ENCODE measurements around the gene TPST2. TPM values are rescaled to one million over a fixed set of nuclear protein-coding genes. Genes with fewer than 3 reads are reported as not detected.

TPST2 gene
- total and polyA plus RNA-seq, 9 of the 15 experiments (the other 6 are each of a cell fraction or from before 2014, with no cell fraction given), result 14.2 to 123 (median 60.1) TPM

GRCh38 chr22:26587991-26588613 lies 1.8 kb downstream of the TPST2 start (continued):
- no peak for TF ChIP-seq SIN3A (IDR thresholded peaks at IDR 0.05; ENCODE audit: borderline replicate concordance in 2 of 2, control insufficient read depth in 1 of 2, low read depth in 2 of 2, low read length in 2 of 2)
- TF ChIP-seq RAD21 (CRISPR knock-in tag; conservative IDR thresholded peaks at IDR 0.05 in 1 of 2, IDR thresholded peaks at IDR 0.05 in 1 of 2), result no peak
- TF ChIP-seq, protein P1, sequence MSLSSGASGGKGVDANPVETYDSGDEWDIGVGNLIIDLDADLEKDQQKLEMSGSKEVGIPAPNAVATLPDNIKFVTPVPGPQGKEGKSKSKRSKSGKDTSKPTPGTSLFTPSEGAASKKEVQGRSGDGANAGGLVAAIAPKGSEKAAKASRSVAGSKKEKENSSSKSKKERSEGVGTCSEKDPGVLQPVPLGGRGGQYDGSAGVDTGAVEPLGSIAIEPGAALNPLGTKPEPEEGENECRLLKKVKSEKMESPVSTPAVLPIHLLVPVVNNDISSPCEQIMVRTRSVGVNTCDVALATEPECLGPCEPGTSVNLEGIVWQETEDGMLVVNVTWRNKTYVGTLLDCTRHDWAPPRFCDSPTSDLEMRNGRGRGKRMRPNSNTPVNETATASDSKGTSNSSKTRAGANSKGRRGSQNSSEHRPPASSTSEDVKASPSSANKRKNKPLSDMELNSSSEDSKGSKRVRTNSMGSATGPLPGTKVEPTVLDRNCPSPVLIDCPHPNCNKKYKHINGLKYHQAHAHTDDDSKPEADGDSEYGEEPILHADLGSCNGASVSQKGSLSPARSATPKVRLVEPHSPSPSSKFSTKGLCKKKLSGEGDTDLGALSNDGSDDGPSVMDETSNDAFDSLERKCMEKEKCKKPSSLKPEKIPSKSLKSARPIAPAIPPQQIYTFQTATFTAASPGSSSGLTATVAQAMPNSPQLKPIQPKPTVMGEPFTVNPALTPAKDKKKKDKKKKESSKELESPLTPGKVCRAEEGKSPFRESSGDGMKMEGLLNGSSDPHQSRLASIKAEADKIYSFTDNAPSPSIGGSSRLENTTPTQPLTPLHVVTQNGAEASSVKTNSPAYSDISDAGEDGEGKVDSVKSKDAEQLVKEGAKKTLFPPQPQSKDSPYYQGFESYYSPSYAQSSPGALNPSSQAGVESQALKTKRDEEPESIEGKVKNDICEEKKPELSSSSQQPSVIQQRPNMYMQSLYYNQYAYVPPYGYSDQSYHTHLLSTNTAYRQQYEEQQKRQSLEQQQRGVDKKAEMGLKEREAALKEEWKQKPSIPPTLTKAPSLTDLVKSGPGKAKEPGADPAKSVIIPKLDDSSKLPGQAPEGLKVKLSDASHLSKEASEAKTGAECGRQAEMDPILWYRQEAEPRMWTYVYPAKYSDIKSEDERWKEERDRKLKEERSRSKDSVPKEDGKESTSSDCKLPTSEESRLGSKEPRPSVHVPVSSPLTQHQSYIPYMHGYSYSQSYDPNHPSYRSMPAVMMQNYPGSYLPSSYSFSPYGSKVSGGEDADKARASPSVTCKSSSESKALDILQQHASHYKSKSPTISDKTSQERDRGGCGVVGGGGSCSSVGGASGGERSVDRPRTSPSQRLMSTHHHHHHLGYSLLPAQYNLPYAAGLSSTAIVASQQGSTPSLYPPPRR (CRISPR knock-in tag; IDR thresholded peaks at IDR 0.05; ENCODE audit: borderline replicate concordance), result no peak
- no peak for TF ChIP-seq MTA2 (IDR thresholded peaks at IDR 0.05; ENCODE audit: low read depth)
- TF ChIP-seq CCNT2 (IDR thresholded peaks at IDR 0.05; ENCODE audit: borderline replicate concordance, extremely low read depth, insufficient read length, low read depth, low read length), result no peak
- TF ChIP-seq ZBTB17 (CRISPR knock-in tag; IDR thresholded peaks at IDR 0.05), result no peak
- no peak for TF ChIP-seq MEIS2 (IDR thresholded peaks at IDR 0.05; ENCODE audit: partially characterized antibody)
- no peak for TF ChIP-seq HDGF (IDR thresholded peaks at IDR 0.05)
- TF ChIP-seq ZNF232 (CRISPR knock-in tag; IDR thresholded peaks at IDR 0.05), result no peak
- no peak for TF ChIP-seq NBN (IDR thresholded peaks at IDR 0.05; ENCODE audit: low read depth)
- TF ChIP-seq YY1 (IDR thresholded peaks at IDR 0.05; ENCODE audit: borderline replicate concordance in 1 of 3, control insufficient read depth in 1 of 3, extremely low read depth in 1 of 3, insufficient read depth in 3 of 3, insufficient read length in 1 of 3, insufficient replicate concordance in 2 of 3, low read depth in 1 of 3, low read length in 2 of 3), result no peak
- TF ChIP-seq HSF4 (CRISPR knock-in tag; IDR thresholded peaks at IDR 0.05; ENCODE audit: borderline replicate concordance), result no peak
- no peak for TF ChIP-seq NUFIP1 (IDR thresholded peaks at IDR 0.05; ENCODE audit: partially characterized antibody)
- TF ChIP-seq GTF2E2 (tag; IDR thresholded peaks at IDR 0.05), result no peak
- no peak for TF ChIP-seq POLR2H (tag; IDR thresholded peaks at IDR 0.05; ENCODE audit: low read depth)
- no peak for TF ChIP-seq RBM22 (IDR thresholded peaks at IDR 0.05; ENCODE audit: low read depth, low read length, poor library complexity, severe bottlenecking)
- TF ChIP-seq CHD2 (IDR thresholded peaks at IDR 0.05; ENCODE audit: low read depth, low read length), result no peak
- TF ChIP-seq MXD1 (CRISPR knock-in tag; IDR thresholded peaks at IDR 0.05; ENCODE audit: borderline replicate concordance, poor library complexity, severe bottlenecking), result no peak
- no peak for TF ChIP-seq TCF7L2 (IDR thresholded peaks at IDR 0.05; ENCODE audit: low read depth, low read length)
- peak; percentile 44 for TF ChIP-seq ARID1B (IDR thresholded peaks at IDR 0.05)
- TF ChIP-seq NCOA4 (IDR thresholded peaks at IDR 0.05; ENCODE audit: partially characterized antibody), result no peak
- no peak for TF ChIP-seq CCAR2 (IDR thresholded peaks at IDR 0.05; ENCODE audit: low read depth, low read length)
